GM12892 (cell line): ENCODE results near the gene RCVRN.

Source experiments
- POLR2A ChIP-seq: IDR thresholded peaks from 2 replicates; pipeline ENCODE4 v1.6.1; 2011; ENCODE audit warnings: low read depth, low read length, control low read depth
- TAF1 ChIP-seq: IDR thresholded peaks from 2 replicates; pipeline ENCODE4 v1.6.1; 2011; ENCODE audit warnings: low read depth, mild to moderate bottlenecking, control low read depth, low read length, borderline replicate concordance

GRCh38 chr17:9935408-9935807 lies 30.3 kb upstream of the RCVRN start:
- no peak for TF ChIP-seq POLR2A
- TF ChIP-seq TAF1 = no peak
